ENCODE data around the gene COLEC11. TPM values are rescaled to one million over a fixed set of nuclear protein-coding genes. Genes with fewer than 3 reads are reported as not detected.
"Not testable (repeated sequence)": the region's sequence is repeated elsewhere in the genome, so short reads cannot be mapped to it uniquely, and the experiment has no call there.

The COLEC11 gene
- total RNA-seq, 4 donors from 2014 or later, result 0.56 to 2.3 (median 1.0) TPM; not detected in 1

GRCh38 chr2:3610881-3611505, 16.1 kb downstream of the COLEC11 start:
- 74 to 78% methylated on average over 18 to 23 of the region's 23 CpGs for WGBS, 2 donors
- Histone ChIP-seq H3K27ac (no peak overlapping the region), H3K27me3 (no peaks in the 10 kb centered on the region), H3K9me3 (no peaks in the 10 kb centered on the region), H3K4me3 (no peak overlapping the region), H3K4me1 (no peaks in the 10 kb centered on the region), H3K36me3 (no peaks in the 10 kb centered on the region)
- intact Hi-C loops (cut with DNase I), result no loop called here
- no peak for TF ChIP-seq CTCF (IDR thresholded peaks at IDR 0.05)
- TF ChIP-seq POLR2A (IDR thresholded peaks at IDR 0.05), result no peak
- no peak for DNase-seq

GRCh38 chr2:3611589-3611988, 16.7 kb downstream of the COLEC11 start:
- no peak overlapping the region for H3K4me3 ChIP-seq
- no peaks in the 10 kb centered on the region for H3K36me3 ChIP-seq
- 71 to 88% methylated on average over 6 to 11 of the region's 11 CpGs for WGBS, 2 donors
- intact Hi-C loops (cut with DNase I), result no loop called here
- no peaks in the 10 kb centered on the region for H3K9me3 ChIP-seq
- no peaks in the 10 kb centered on the region for H3K27me3 ChIP-seq
- no peak overlapping the region for H3K27ac ChIP-seq
- H3K4me1 ChIP-seq, result no peaks in the 10 kb centered on the region
- TF ChIP-seq POLR2A (IDR thresholded peaks at IDR 0.05) (no peak), CTCF (IDR thresholded peaks at IDR 0.05) (no peak)
- no peak for DNase-seq

- intact Hi-C loops (cut with DNase I), result no loop called here
- H3K27me3 ChIP-seq, result no peaks in the 10 kb centered on the region
- no peak for DNase-seq
- H3K27ac ChIP-seq, result no peak overlapping the region
- no peaks in the 10 kb centered on the region for H3K4me1 ChIP-seq
- TF ChIP-seq CTCF (IDR thresholded peaks at IDR 0.05), result no peak
- no peak for TF ChIP-seq POLR2A (IDR thresholded peaks at IDR 0.05)
- no peaks in the 10 kb centered on the region for H3K9me3 ChIP-seq
- WGBS, 2 donors, result 79 to 90% methylated on average over 14 to 16 of the region's 29 CpGs
- no peak overlapping the region for H3K4me3 ChIP-seq
- no peaks in the 10 kb centered on the region for H3K36me3 ChIP-seq
These were observed 18.0 kb downstream of the COLEC11 start for GRCh38 chr2:3612639-3613523.

GRCh38 chr2:3613524-3613905, 18.6 kb downstream of the COLEC11 start:
- Histone ChIP-seq H3K9me3 (no peaks in the 10 kb centered on the region), H3K27ac (no peak overlapping the region), H3K4me3 (no peak overlapping the region), H3K27me3 (no peaks in the 10 kb centered on the region), H3K36me3 (no peaks in the 10 kb centered on the region), H3K4me1 (no peaks in the 10 kb centered on the region)
- no peak for DNase-seq
- 91 to 94% methylated on average over 11 to 12 of the region's 12 CpGs for WGBS, 2 donors
- TF ChIP-seq CTCF (IDR thresholded peaks at IDR 0.05) (no peak), POLR2A (IDR thresholded peaks at IDR 0.05) (no peak)
- intact Hi-C loops (cut with DNase I), result no loop called here

- DNase-seq; H3K4me3 ChIP-seq; intact Hi-C loops (cut with DNase I); H3K27ac ChIP-seq; H3K9me3 ChIP-seq; H3K36me3 ChIP-seq; H3K27me3 ChIP-seq; H3K4me1 ChIP-seq: not testable (repeated sequence)
- 57 to 74% methylated on average over 2 of the region's 2 CpGs for WGBS, 2 donors
These were observed 19.8 kb downstream of the COLEC11 start for GRCh38 chr2:3614743-3615142.

- H3K4me3 ChIP-seq; intact Hi-C loops (cut with DNase I); DNase-seq; H3K9me3 ChIP-seq; H3K27me3 ChIP-seq; H3K27ac ChIP-seq; H3K36me3 ChIP-seq; H3K4me1 ChIP-seq: not testable (repeated sequence)
- WGBS, 2 donors, result 71% methylated on average over 1 of the region's 46 CpGs; no CpG with 5 or more reads in 1 of the 2 donors
These were observed 20.8 kb downstream of the COLEC11 start for GRCh38 chr2:3615541-3616200.

GRCh38 chr2:3616435-3617197, 21.7 kb downstream of the COLEC11 start:
- DNase-seq; intact Hi-C loops (cut with DNase I); H3K4me3 ChIP-seq; H3K9me3 ChIP-seq; H3K4me1 ChIP-seq; H3K36me3 ChIP-seq; H3K27me3 ChIP-seq; H3K27ac ChIP-seq: not testable (repeated sequence)
- 92% methylated on average over 11 to 13 of the region's 25 CpGs for WGBS, 2 donors

All from esophagus squamous epithelium (tissue), 5 donors.